HEK293T (cell line): ENCODE measurements around the gene FBXO9.

Experiments
- CTCF ChIA-PET: fragments of 350-600 bp; formaldehyde crosslinking; extraction: SDS; loops from one replicate; lab custom pipeline; 2021; ENCODE audit warnings: antibody characterized with exemption, inconsistent platforms; lab: Yijun Ruan, JAX
- POLR2A ChIA-PET: fragments of 350-600 bp; formaldehyde crosslinking; extraction: SDS; loops from one replicate; lab custom pipeline; 2020; ENCODE audit warnings: antibody characterized with exemption, inconsistent platforms; lab: Yijun Ruan, JAX
- DNase-seq: peaks from one replicate; pipeline ENCODE4 v3.0.0; 2012; ENCODE audit warnings: mixed read lengths; ENCODE audit errors: extremely low spot score
- ARNT ChIP-seq: fragments of 450-650 bp; IDR thresholded peaks from 2 replicates; pipeline ENCODE4 v1.6.1; 2017; ENCODE audit warnings: mild to moderate bottlenecking
- BHLHE40 ChIP-seq: fragments of 450-650 bp; IDR thresholded peaks from 2 replicates; pipeline ENCODE4 v1.6.1; 2016; ENCODE audit warnings: mild to moderate bottlenecking, moderate library complexity, borderline replicate concordance
- CTBP1 ChIP-seq: fragments of 450-650 bp; IDR thresholded peaks from 2 replicates; pipeline ENCODE4 v1.6.1; 2016; ENCODE audit warnings: borderline replicate concordance
- ELF4 ChIP-seq: fragments of 450-650 bp; IDR thresholded peaks from 2 replicates; pipeline ENCODE4 v1.6.1; 2017; ENCODE audit warnings: antibody characterized with exemption
- FOXA1 ChIP-seq: fragments of 450-650 bp; IDR thresholded peaks from 2 replicates; pipeline ENCODE4 v1.6.1; 2016; ENCODE audit warnings: mild to moderate bottlenecking
- FOXK2 ChIP-seq: fragments of 450-650 bp; IDR thresholded peaks from 2 replicates; pipeline ENCODE4 v1.6.1; 2016; ENCODE audit warnings: mild to moderate bottlenecking
- FOXM1 ChIP-seq: fragments of 450-650 bp; IDR thresholded peaks from 2 replicates; pipeline ENCODE4 v1.6.1; 2017; ENCODE audit warnings: mild to moderate bottlenecking, borderline replicate concordance
- HDGF ChIP-seq: fragments of 450-650 bp; IDR thresholded peaks from 2 replicates; pipeline ENCODE4 v1.6.1; 2017; ENCODE audit warnings: antibody characterized with exemption, borderline replicate concordance
- L3MBTL2 ChIP-seq: fragments of 450-650 bp; conservative IDR thresholded peaks from 2 replicates; pipeline ENCODE4 v1.6.1; 2016; ENCODE audit warnings: mild to moderate bottlenecking
- LEF1 ChIP-seq: fragments of 450-650 bp; IDR thresholded peaks from 2 replicates; pipeline ENCODE4 v1.6.1; 2017; ENCODE audit warnings: mild to moderate bottlenecking, borderline replicate concordance
- NFRKB ChIP-seq: fragments of 450-650 bp; IDR thresholded peaks from 2 replicates; pipeline ENCODE4 v1.6.1; 2016; ENCODE audit warnings: mild to moderate bottlenecking, moderate library complexity
- SP1 ChIP-seq: fragments of 450-650 bp; IDR thresholded peaks from 2 replicates; pipeline ENCODE4 v1.6.1; 2017
- SUZ12 ChIP-seq: fragments of 450-650 bp; IDR thresholded peaks from 2 replicates; pipeline ENCODE4 v1.6.1; 2016; ENCODE audit warnings: mild to moderate bottlenecking
- TARDBP ChIP-seq: fragments of 450-650 bp; IDR thresholded peaks from 2 replicates; pipeline ENCODE4 v1.6.1; 2016
- ZNF384 ChIP-seq: fragments of 450-650 bp; IDR thresholded peaks from 2 replicates; pipeline ENCODE4 v1.6.1; 2016
- TF ChIP-seq, protein P1 (sequence below): fragments of 450-650 bp; IDR thresholded peaks from 2 replicates; pipeline ENCODE4 v1.6.1; 2016

The FBXO9 gene

DNA sequence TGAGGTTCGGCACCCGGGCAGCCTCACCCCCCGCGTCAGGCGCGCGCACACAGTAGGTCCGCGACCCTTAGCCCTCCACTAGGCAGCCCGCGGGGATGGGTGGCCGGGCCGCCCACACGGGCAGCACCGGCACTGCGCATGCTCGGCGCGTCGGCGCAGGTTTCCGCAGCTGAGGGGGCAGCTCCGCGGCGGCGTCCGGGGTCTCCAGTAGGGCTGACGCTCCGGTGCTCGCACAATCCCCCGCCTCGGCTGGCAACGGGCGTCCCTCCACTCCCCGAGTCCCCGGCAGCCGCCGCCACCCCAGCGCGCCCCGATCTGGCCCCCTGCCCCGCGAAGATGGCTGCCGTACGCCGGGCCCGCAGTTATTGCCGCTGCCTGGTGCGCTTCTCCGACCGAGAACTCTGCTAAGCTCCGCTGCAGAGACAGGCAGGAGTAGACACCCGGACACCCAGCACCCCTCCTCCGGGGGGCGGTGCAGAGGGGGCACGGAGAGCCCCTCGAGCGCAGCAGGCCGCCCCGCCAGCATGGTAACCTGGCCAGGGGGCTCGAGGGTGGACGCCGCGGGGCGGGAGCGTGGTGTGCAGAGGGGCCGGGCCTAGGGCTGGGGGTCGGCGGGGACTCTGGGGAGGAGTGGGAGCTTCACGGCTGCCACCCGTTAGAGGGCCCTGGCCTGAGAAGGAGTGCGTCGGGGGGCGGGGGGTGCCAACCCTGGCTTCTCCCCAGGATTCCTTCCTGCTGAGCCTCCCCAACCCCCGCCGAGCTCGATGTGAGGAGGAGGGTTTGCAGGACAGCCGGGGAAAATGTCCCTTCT is at the start of gene FBXO9:
TSS of gene FBXO9 (plus strand) at position 139 of the 811 bp plus-strand sequence. CDS start at position 525, 386 bp downstream.
- POLR2A ChIA-PET = interaction anchor here (0.6 to 2.3 kb wide), 6 partner anchors 10 to 71 kb away, joined by 3 to 17 read pairs (median 4); partner anchors contain the start of gene GSTA4
- 0 out of 2 replicates have a peak, but pooled peaks have one; percentile 17 for TF ChIP-seq L3MBTL2
- TF ChIP-seq, protein P1, sequence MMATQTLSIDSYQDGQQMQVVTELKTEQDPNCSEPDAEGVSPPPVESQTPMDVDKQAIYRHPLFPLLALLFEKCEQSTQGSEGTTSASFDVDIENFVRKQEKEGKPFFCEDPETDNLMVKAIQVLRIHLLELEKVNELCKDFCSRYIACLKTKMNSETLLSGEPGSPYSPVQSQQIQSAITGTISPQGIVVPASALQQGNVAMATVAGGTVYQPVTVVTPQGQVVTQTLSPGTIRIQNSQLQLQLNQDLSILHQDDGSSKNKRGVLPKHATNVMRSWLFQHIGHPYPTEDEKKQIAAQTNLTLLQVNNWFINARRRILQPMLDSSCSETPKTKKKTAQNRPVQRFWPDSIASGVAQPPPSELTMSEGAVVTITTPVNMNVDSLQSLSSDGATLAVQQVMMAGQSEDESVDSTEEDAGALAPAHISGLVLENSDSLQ = no peak
- CTCF ChIA-PET = interaction anchor here (0.6 to 0.9 kb wide), 3 partner anchors 72 to 927 kb away, joined by 3 to 7 read pairs (median 5); no protein-coding TSS in a partner anchor
- peak; percentile 79 for DNase-seq

- POLR2A ChIA-PET = no interaction called here
- TF ChIP-seq, protein P1 = no peak
- no peak for TF ChIP-seq CTBP1
- TF ChIP-seq HDGF = no peak
- no peak for TF ChIP-seq BHLHE40
- TF ChIP-seq FOXM1 = no peak
- TF ChIP-seq NFRKB = no peak
- no peak for TF ChIP-seq ELF4
- TF ChIP-seq L3MBTL2 = no peak
- TF ChIP-seq SP1 = no peak
- no peak for TF ChIP-seq FOXK2
- TF ChIP-seq LEF1 = no peak
- no peak for TF ChIP-seq SUZ12
- TF ChIP-seq ARNT = no peak
- no peak for TF ChIP-seq TARDBP
- no peak for DNase-seq
- CTCF ChIA-PET = no interaction called here
Observed at GRCh38 chr6:53015486-53015885, 49.7 kb upstream of the FBXO9 start.

DNA sequence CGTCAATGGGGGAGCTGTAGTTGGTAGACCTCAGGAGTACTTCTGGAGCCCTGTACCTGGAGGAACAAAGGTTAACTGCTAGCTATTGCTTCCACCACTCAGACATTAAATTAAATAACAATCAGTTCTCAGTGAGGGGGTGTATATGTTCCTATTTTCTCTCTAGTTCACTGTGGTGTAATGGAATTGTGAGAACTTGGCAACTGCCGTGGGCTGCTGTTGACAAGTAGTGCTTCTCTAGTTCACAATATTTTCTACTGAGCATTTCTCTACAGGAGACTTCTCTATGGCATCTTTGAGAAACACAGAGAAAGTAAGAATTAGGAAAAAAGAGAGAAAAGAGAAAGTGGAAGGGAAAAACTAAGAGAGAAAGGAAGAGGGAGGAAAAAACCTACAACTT is 46.8 kb upstream of the FBXO9 start:
- no peak for DNase-seq
- TF ChIP-seq FOXK2 = no peak
- TF ChIP-seq ARNT = no peak
- TF ChIP-seq FOXM1 = no peak
- no peak for TF ChIP-seq CTBP1
- no peak for TF ChIP-seq TARDBP
- TF ChIP-seq FOXA1 = no peak
- no peak for TF ChIP-seq SP1
- no peak for TF ChIP-seq NFRKB
- TF ChIP-seq HDGF = no peak
- no peak for TF ChIP-seq BHLHE40
- no peak for TF ChIP-seq ELF4
- CTCF ChIA-PET = no interaction called here
- POLR2A ChIA-PET = no interaction called here

- DNase-seq = no peak
- ChIA-PET CTCF (no interaction called here), POLR2A (no interaction called here)
- no peak for TF ChIP-seq LEF1
- TF ChIP-seq L3MBTL2 = no peak
- TF ChIP-seq, protein P1 = no peak
- TF ChIP-seq TARDBP = no peak
- TF ChIP-seq NFRKB = no peak
- TF ChIP-seq CTBP1 = no peak
- TF ChIP-seq SUZ12 = no peak
- TF ChIP-seq FOXK2 = no peak
- no peak for TF ChIP-seq HDGF
- no peak for TF ChIP-seq FOXM1
- no peak for TF ChIP-seq SP1
- no peak for TF ChIP-seq FOXA1
Observed at GRCh38 chr6:53020005-53020744, 45.0 kb upstream of the FBXO9 start.

DNA sequence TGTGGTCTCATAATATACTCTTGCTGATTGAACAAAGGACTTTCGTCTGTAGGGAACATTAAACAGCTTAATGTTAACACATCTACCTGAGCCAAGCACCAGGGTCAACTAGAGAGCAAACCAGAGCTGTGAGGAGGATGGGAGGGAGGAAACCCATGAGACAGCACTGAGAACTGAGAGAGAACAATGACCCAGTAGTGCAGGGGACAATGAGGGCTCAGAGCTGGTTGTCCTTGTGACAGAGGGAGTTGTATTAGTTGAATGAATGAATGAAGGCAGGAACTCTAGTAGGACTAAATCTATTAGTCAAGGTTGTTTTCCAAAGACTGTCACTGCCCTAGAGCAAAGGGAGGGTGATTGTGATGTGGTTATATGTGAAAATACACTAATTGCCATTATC is 41.9 kb upstream of the FBXO9 start:
- POLR2A ChIA-PET = no interaction called here
- TF ChIP-seq SUZ12 = no peak
- TF ChIP-seq FOXM1 = no peak
- CTCF ChIA-PET = no interaction called here
- no peak for DNase-seq

DNA sequence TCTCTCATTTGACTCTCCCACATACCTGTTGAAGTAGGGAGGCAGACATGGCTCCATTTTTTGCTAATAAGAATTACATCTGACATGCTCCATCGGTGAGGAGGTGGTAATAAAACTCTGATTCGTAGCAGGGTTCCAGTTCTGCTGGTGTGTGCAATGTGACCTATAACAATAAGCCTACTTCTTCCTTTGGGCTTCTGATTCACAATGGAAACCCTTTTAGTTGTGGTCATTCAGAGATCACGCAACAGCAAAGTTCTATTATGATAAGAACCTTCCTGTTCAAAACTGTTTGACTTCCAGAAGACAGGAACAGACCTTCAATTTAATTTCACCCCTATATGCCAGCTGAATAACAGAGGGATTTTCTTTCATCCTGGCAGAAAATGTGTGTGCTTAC is 38.7 kb upstream of the FBXO9 start:
- TF ChIP-seq FOXK2 = no peak
- TF ChIP-seq, protein P1 = no peak
- TF ChIP-seq HDGF = no peak
- no peak for TF ChIP-seq L3MBTL2
- TF ChIP-seq ZNF384 = no peak
- TF ChIP-seq ELF4 = no peak
- TF ChIP-seq BHLHE40 = no peak
- no peak for TF ChIP-seq SP1
- no peak for TF ChIP-seq NFRKB
- no peak for TF ChIP-seq SUZ12
- TF ChIP-seq CTBP1 = no peak
- no peak for TF ChIP-seq LEF1
- no peak for TF ChIP-seq FOXA1
- TF ChIP-seq ARNT = no peak
- TF ChIP-seq FOXM1 = no peak
- TF ChIP-seq TARDBP = no peak
- ChIA-PET CTCF (no interaction called here), POLR2A (no interaction called here)
- DNase-seq = no peak
